CD14-positive monocyte (primary cell): ENCODE results near the gene ATP8A1. TPM values are rescaled to one million over a fixed set of nuclear protein-coding genes. Genes with fewer than 3 reads are reported as not detected.

Source experiments
- DNase-seq, 3 donors: peaks; one replicate each; pipeline ENCODE4 v3.0.0-alpha.2; 2011 to 2022
- H2AFZ ChIP-seq: 2 replicates; pipeline ENCODE4 v1.6.0; 2012; ENCODE audit warnings: mild to moderate bottlenecking, low read depth, low read length, inconsistent platforms; ENCODE audit not compliant: insufficient read depth, poor library complexity, severe bottlenecking
- H3K27ac ChIP-seq, 2 donors: 1 replicate in 1 of 2; 2 replicates in 1 of 2; pipeline ENCODE4 v1.5.1; 2012 to 2013; ENCODE audit warnings: low read length in 2 of 2, control low read depth in 1 of 2, inconsistent platforms in 1 of 2, low read depth in 1 of 2, mild to moderate bottlenecking in 1 of 2
- H3K27me3 ChIP-seq, 2 donors: one replicate each; pipeline versions ENCODE4 v1.6.0 to v1.6.1; 2011 to 2013; ENCODE audit warnings: low read length in 2 of 2; ENCODE audit not compliant: control insufficient read depth in 2 of 2, insufficient read depth in 2 of 2
- H3K36me3 ChIP-seq, 2 donors: replicated peaks in 1 of 2; 1 replicate in 1 of 2; 2 replicates in 1 of 2; pipeline versions ENCODE4 v1.5.1 to v1.6.1; 2012 to 2013; ENCODE audit warnings: low read length in 2 of 2, control low read depth in 1 of 2, inconsistent platforms in 1 of 2, mild to moderate bottlenecking in 1 of 2; ENCODE audit not compliant: insufficient read depth in 2 of 2, control insufficient read depth in 1 of 2
- H3K4me1 ChIP-seq, 2 donors: 1 replicate in 1 of 2; 2 replicates in 1 of 2; pipeline versions ENCODE4 v1.5.1 to v1.6.1; 2012 to 2013; ENCODE audit warnings: low read length in 2 of 2, control low read depth in 1 of 2, inconsistent platforms in 1 of 2, mild to moderate bottlenecking in 1 of 2, moderate library complexity in 1 of 2; ENCODE audit not compliant: insufficient read depth in 2 of 2, control insufficient read depth in 1 of 2
- H3K4me2 ChIP-seq: replicated peaks from 2 replicates; pipeline ENCODE3; 2012; ENCODE audit warnings: low read length, moderate library complexity, mild to moderate bottlenecking; ENCODE audit not compliant: poor library complexity, severe bottlenecking; ENCODE audit errors: extremely low read depth
- H3K4me3 ChIP-seq, 3 experiments: fragments of 200-600 bp in 1 of 3; sonication (generic) in 1 of 3; replicated peaks in 1 of 3; 1 replicate in 2 of 3; 2 replicates in 1 of 3; pipeline ENCODE4 v1.5.1; 2011 to 2013; ENCODE audit warnings: low read length in 3 of 3, mild to moderate bottlenecking in 3 of 3, control low read depth in 2 of 3, low read depth in 2 of 3, inconsistent platforms in 1 of 3, moderate library complexity in 1 of 3
- H3K79me2 ChIP-seq: 2 replicates; pipeline ENCODE4 v1.6.0; 2012; ENCODE audit warnings: mild to moderate bottlenecking, control low read depth, inconsistent platforms, low read length, moderate library complexity; ENCODE audit not compliant: insufficient read depth
- H3K9ac ChIP-seq: 2 replicates; pipeline ENCODE4 v1.6.0; 2017; ENCODE audit warnings: low read length, mild to moderate bottlenecking; ENCODE audit not compliant: insufficient read depth, poor library complexity, severe bottlenecking
- H3K9me3 ChIP-seq, 2 donors: replicated peaks in 1 of 2; 1 replicate in 1 of 2; 2 replicates in 1 of 2; pipeline versions ENCODE4 v1.5.1 to v1.6.1; 2012 to 2013; ENCODE audit warnings: low read length in 2 of 2, control low read depth in 1 of 2; ENCODE audit not compliant: control insufficient read depth in 1 of 2, insufficient read depth in 1 of 2
- H4K20me1 ChIP-seq: 2 replicates; pipeline ENCODE4 v1.6.0; 2012; ENCODE audit warnings: mild to moderate bottlenecking, low read length, control low read depth, moderate library complexity; ENCODE audit not compliant: insufficient read depth
- H3K27ac Mint-ChIP-seq, 7 donors: one replicate each; pipeline ENCODE4 v1.8.0; 2020; ENCODE audit warnings: mild to moderate bottlenecking in 7 of 7, mixed read lengths in 7 of 7, moderate library complexity in 6 of 7, inconsistent platforms in 2 of 7
- H3K27me3 Mint-ChIP-seq, 3 donors: one replicate each; pipeline ENCODE4 v1.8.0; 2021 to 2022; ENCODE audit warnings: low read depth in 3 of 3, mild to moderate bottlenecking in 3 of 3, mixed read lengths in 3 of 3, moderate library complexity in 3 of 3, inconsistent platforms in 1 of 3
- H3K36me3 Mint-ChIP-seq, 2 donors: one replicate each; pipeline ENCODE4 v1.8.0; 2020; ENCODE audit warnings: mixed read lengths in 2 of 2, inconsistent platforms in 1 of 2, mild to moderate bottlenecking in 1 of 2
- H3K4me1 Mint-ChIP-seq: one replicate; pipeline ENCODE4 v1.8.0; 2020; ENCODE audit warnings: mild to moderate bottlenecking, mixed read lengths
- H3K4me3 Mint-ChIP-seq, 2 donors: one replicate each; pipeline ENCODE4 v1.8.0; 2020; ENCODE audit warnings: mild to moderate bottlenecking in 2 of 2, mixed read lengths in 2 of 2, moderate library complexity in 1 of 2
- H3K9me3 Mint-ChIP-seq, 7 donors: one replicate each; pipeline ENCODE4 v1.8.0; 2020 to 2022; ENCODE audit warnings: mixed read lengths in 7 of 7, mild to moderate bottlenecking in 6 of 7, moderate library complexity in 6 of 7, inconsistent platforms in 2 of 7
- CTCF ChIP-seq: fragments of 200-600 bp; IDR thresholded peaks from one replicate; pipeline ENCODE4 v1.8.0; 2022; ENCODE audit warnings: antibody characterized with exemption, mild to moderate bottlenecking
- WGBS: methylation state at CpG from one replicate; pipeline ENCODE4 v1.1.5; 2013; ENCODE audit warnings: missing lambda C conversion rate; ENCODE audit not compliant: insufficient coverage; 5-methylcytosine and 5-hydroxymethylcytosine counted together
- intact Hi-C, 2 donors: fragments of 100-400 bp; cut with micrococcal nuclease; formaldehyde crosslinking; loops; one replicate each; pipeline versions ENCODE4 v1.15.0 to v1.15.1; 2023
- polyA plus RNA-seq, 3 donors: library from polyadenylated mRNA; depleted of rRNA in 1 of 3; unstranded in 2 of 3; stranded (reverse) in 1 of 3; fragments of 300-500 nt in 2 of 3; fragments of >200 nt in 1 of 3; fragmentation: Illumina TruSeq in 2 of 3; gene quantifications; 1 replicate in 2 of 3; 2 replicates in 1 of 3; pipeline ENCODE4 v1.2.3, GENCODE V29; 2012 to 2021

Gene ATP8A1
- polyA plus RNA-seq, 3 donors = 2.2 to 10.8 (median 3.2) TPM

GRCh38 chr4:42445038-42445437, 211.9 kb downstream of the ATP8A1 start:
- peaks cover 17 to 21% of the 10 kb centered on the region in 2 donors for H3K36me3 Mint-ChIP-seq
- H3K79me2 ChIP-seq = no peaks in the 10 kb centered on the region
- intact Hi-C loops = no loop called here
- no peaks in the 10 kb centered on the region for H3K4me1 ChIP-seq
- H3K27ac ChIP-seq = no peak overlapping the region
- no peak for DNase-seq
- no peak overlapping the region for H3K27ac Mint-ChIP-seq
- H3K9me3 ChIP-seq = no peaks in the 10 kb centered on the region
- H3K27me3 Mint-ChIP-seq = peaks cover 0 to 2% (median 0%) of the 10 kb centered on the region in 3 donors
- 100% methylated on average over 1 of the region's 5 CpGs for WGBS
- TF ChIP-seq CTCF = no peak
- H3K4me3 Mint-ChIP-seq = no peak overlapping the region
- no peaks in the 10 kb centered on the region for H3K27me3 ChIP-seq
- no peaks in the 10 kb centered on the region for H3K9me3 Mint-ChIP-seq
- H4K20me1 ChIP-seq = no peaks in the 10 kb centered on the region
- H3K4me2 ChIP-seq = no peak overlapping the region
- H3K9ac ChIP-seq = no peak overlapping the region
- H3K36me3 ChIP-seq = peaks cover 0 to 6% of the 10 kb centered on the region in 2 donors
- H3K4me1 Mint-ChIP-seq = no peaks in the 10 kb centered on the region
- H3K4me3 ChIP-seq = no peak overlapping the region
- no peak overlapping the region for H2AFZ ChIP-seq

GRCh38 chr4:42442601-42443000, 214.3 kb downstream of the ATP8A1 start:
- no peak for TF ChIP-seq CTCF
- Mint-ChIP-seq H3K27ac (no peak overlapping the region), H3K9me3 (no peaks in the 10 kb centered on the region), H3K36me3 (peaks cover 13 to 31% of the 10 kb centered on the region in 2 donors), H3K27me3 (peaks cover 0 to 2% (median 0%) of the 10 kb centered on the region in 3 donors), H3K4me1 (no peaks in the 10 kb centered on the region), H3K4me3 (no peak overlapping the region)
- Histone ChIP-seq H4K20me1 (no peaks in the 10 kb centered on the region), H3K9me3 (no peaks in the 10 kb centered on the region), H3K9ac (no peak overlapping the region), H3K79me2 (no peaks in the 10 kb centered on the region), H3K36me3 (peaks cover 0 to 3% of the 10 kb centered on the region in 2 donors), H2AFZ (no peak overlapping the region), H3K27ac (no peak overlapping the region), H3K27me3 (no peaks in the 10 kb centered on the region), H3K4me3 (no peak overlapping the region), H3K4me1 (no peaks in the 10 kb centered on the region), H3K4me2 (no peak overlapping the region)
- WGBS = 94% methylated on average over 2 of the region's 2 CpGs
- no peak for DNase-seq
- intact Hi-C loops = no loop called here
